BLaER1 (cell line): ENCODE data around the gene DUS2.

Experiments
- H3K27ac ChIP-seq: shearing (Covaris generic); formaldehyde crosslinking; 2 replicates; pipeline ENCODE4 v1.8.1; 2022
- H3K27me3 ChIP-seq: shearing (Covaris generic); formaldehyde crosslinking; 2 replicates; pipeline ENCODE4 v1.8.1; 2022
- H3K36me3 ChIP-seq: shearing (Covaris generic); formaldehyde crosslinking; 2 replicates; pipeline ENCODE4 v1.8.1; 2022
- H3K4me1 ChIP-seq: shearing (Covaris generic); formaldehyde crosslinking; 2 replicates; pipeline ENCODE4 v1.8.1; 2022
- H3K4me2 ChIP-seq: shearing (Covaris generic); formaldehyde crosslinking; 2 replicates; pipeline ENCODE4 v1.8.1; 2022
- H3K4me3 ChIP-seq: shearing (Covaris generic); formaldehyde crosslinking; 2 replicates; pipeline ENCODE4 v1.8.1; 2022
- H3K9ac ChIP-seq: shearing (Covaris generic); formaldehyde crosslinking; 2 replicates; pipeline ENCODE4 v1.8.1; 2022
- H3K9me3 ChIP-seq: shearing (Covaris generic); formaldehyde crosslinking; 2 replicates; pipeline ENCODE4 v1.8.1; 2022
- H4K20me1 ChIP-seq: shearing (Covaris generic); formaldehyde crosslinking; 2 replicates; pipeline ENCODE4 v1.8.1; 2022
- Cebpa-rat ChIP-seq: shearing (Covaris generic); IDR thresholded peaks from 2 replicates; pipeline ENCODE4 v1.8.1; 2022

DUS2 gene

DNA sequence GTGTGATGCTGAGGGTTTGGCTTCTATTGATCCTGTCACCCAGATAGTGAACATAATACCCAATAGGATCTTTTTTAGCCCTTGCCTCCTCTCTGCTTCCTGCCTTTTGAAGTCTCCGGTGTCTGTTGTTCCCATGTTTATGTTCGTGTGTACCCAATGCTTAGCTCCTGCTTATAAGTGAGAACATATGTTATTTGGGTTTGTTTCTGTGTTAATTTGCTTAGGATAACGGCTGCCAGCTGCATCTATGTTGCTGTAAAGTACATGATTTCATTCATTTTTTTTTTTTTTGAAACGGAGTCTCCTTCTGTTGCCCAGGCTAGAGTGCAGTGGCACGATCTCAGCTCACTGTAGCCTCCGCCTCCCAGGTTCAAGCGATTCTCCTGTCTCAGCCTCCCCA lies 23.0 kb downstream of the DUS2 start:
- no peaks in the 10 kb centered on the region for H3K9me3 ChIP-seq
- H3K27ac ChIP-seq = no peak overlapping the region
- TF ChIP-seq Cebpa-rat = no peak
- no peak overlapping the region for H3K4me2 ChIP-seq
- H3K27me3 ChIP-seq = no peaks in the 10 kb centered on the region
- 0 out of 2 replicates have a peak, but pooled peaks cover 1% of the 10 kb centered on the region for H4K20me1 ChIP-seq
- H3K36me3 ChIP-seq = peaks cover 86% of the 10 kb centered on the region
- no peak overlapping the region for H3K9ac ChIP-seq
- H3K4me3 ChIP-seq = no peak overlapping the region
- no peaks in the 10 kb centered on the region for H3K4me1 ChIP-seq

DNA sequence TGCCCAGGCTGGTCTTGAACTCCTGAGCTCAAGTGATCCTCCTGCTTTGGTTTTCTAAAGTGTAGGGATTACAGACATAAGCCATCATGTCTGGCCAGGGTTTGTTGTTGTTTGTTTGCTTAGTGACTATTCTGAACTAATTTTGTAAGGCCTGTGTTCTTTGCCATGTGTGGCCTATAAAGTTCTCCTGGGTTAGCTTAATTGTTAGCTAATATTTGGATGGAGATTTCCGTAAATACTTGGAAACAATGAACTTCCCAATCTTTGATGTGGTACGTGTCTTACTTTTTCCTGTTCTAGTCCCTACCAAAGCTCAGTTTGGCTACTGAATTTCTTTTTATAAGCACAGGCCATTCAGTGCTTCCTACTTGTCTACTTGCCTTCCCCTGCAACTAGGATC lies 24.9 kb downstream of the DUS2 start:
- H3K4me3 ChIP-seq = no peak overlapping the region
- no peaks in the 10 kb centered on the region for H3K4me1 ChIP-seq
- no peak overlapping the region for H3K4me2 ChIP-seq
- H3K36me3 ChIP-seq = peaks cover 87% of the 10 kb centered on the region
- no peaks in the 10 kb centered on the region for H3K9me3 ChIP-seq
- TF ChIP-seq Cebpa-rat = no peak
- no peaks in the 10 kb centered on the region for H4K20me1 ChIP-seq
- no peaks in the 10 kb centered on the region for H3K27me3 ChIP-seq
- no peak overlapping the region for H3K9ac ChIP-seq
- no peak overlapping the region for H3K27ac ChIP-seq

DNA sequence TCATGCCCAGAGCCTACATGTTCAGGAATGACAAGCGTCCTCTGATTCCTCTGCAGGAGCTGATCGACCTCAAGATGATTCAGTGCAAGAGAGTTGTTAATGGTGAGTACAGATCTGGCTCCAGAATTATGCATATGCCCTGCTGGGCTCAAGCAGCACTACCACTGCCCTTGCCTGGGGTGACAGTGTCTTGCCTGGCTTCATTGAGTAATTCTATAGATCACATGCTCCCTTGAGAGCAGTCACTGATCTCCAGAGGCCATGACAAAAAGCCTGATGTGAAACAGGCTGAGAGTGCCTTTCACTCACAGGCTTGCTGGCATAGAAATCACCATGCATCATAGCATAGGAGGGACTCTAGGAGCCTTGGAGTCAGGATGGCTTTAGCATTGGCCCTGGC lies 26.4 kb downstream of the DUS2 start:
- H3K9me3 ChIP-seq = no peaks in the 10 kb centered on the region
- H3K27me3 ChIP-seq = no peaks in the 10 kb centered on the region
- no peak overlapping the region for H3K4me2 ChIP-seq
- TF ChIP-seq Cebpa-rat = no peak
- H4K20me1 ChIP-seq = no peaks in the 10 kb centered on the region
- H3K36me3 ChIP-seq = peaks cover 89% of the 10 kb centered on the region
- H3K9ac ChIP-seq = no peak overlapping the region
- H3K27ac ChIP-seq = no peak overlapping the region
- H3K4me1 ChIP-seq = no peaks in the 10 kb centered on the region
- H3K4me3 ChIP-seq = no peak overlapping the region

DNA sequence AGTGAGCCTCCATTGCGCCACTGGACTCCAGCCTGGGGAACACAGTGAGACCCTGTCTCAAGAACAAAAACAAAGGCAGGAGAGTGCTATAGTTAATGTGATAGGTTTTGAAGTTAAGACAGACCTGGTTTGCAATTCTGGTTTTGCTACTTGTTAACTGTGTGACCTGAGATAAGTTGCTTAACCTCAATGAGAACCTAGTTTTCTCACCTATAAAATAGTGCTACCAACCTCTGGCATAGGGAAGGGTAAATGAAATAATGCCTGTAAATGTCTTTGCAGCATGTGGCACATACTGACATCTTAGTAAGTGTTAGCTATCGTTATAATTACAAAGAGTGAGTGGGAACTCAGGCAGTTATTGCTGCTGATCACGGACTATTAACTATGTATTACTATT lies 32.3 kb downstream of the DUS2 start:
- Histone ChIP-seq H3K4me2 (no peak overlapping the region), H4K20me1 (no peaks in the 10 kb centered on the region), H3K27me3 (no peaks in the 10 kb centered on the region), H3K27ac (no peak overlapping the region), H3K9me3 (no peaks in the 10 kb centered on the region), H3K4me3 (no peak overlapping the region), H3K9ac (no peak overlapping the region), H3K4me1 (no peaks in the 10 kb centered on the region), H3K36me3 (peaks cover 88% of the 10 kb centered on the region)
- no peak for TF ChIP-seq Cebpa-rat

DNA sequence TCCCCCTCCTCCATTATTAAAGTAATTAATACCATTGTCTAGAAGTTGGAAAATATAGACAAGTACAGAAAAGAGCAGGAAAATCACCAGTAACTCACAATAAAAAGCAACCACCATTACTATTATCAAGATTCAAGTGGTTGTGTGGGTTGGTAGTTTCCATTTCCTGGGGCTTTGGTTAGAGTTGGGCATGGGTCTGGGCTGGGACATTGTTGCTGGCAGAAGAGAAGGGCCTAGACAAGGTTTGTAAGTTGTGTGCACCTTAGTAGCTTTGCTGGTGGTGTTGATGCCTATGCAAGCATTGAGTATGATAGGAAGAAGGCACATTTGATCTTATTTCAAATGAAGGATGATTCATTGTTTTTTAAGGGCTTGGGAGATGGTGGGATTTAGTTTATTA lies 36.7 kb downstream of the DUS2 start:
- peaks cover 78% of the 10 kb centered on the region for H3K36me3 ChIP-seq
- no peak for TF ChIP-seq Cebpa-rat
- H3K27me3 ChIP-seq = no peaks in the 10 kb centered on the region
- peaks cover 14% of the 10 kb centered on the region for H3K4me1 ChIP-seq
- 0 out of 2 replicates have a peak, but pooled peaks cover 7% of the 10 kb centered on the region for H4K20me1 ChIP-seq
- H3K27ac ChIP-seq = no peak overlapping the region
- H3K4me3 ChIP-seq = no peak overlapping the region
- no peak overlapping the region for H3K4me2 ChIP-seq
- H3K9me3 ChIP-seq = no peaks in the 10 kb centered on the region
- H3K9ac ChIP-seq = no peak overlapping the region

DNA sequence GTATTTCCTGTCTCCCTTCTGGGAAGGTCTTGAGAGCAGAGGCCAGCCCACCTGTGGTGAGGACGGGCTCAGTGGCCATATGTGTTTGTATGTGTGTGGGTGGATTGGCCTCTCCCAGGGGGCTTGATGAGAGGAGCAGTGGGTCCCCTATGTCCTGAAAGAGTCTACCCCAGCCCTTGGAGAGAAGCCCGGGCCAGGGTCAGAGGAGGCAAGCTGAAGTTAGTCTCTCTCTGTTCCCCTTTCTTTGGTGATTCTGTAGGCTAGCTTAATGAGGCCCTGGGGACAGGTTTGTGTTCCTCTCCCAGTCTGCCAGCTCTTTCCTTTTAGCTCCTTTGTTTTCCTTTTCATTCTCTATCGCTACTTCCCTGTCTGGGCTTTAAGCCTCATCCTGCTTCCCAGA lies 38.3 kb downstream of the DUS2 start:
- H3K9ac ChIP-seq = no peak overlapping the region
- TF ChIP-seq Cebpa-rat = no peak
- no peaks in the 10 kb centered on the region for H3K27me3 ChIP-seq
- no peaks in the 10 kb centered on the region for H3K9me3 ChIP-seq
- H3K4me3 ChIP-seq = no peak overlapping the region
- peak overlapping the region; percentile 47 for H3K4me2 ChIP-seq
- H3K36me3 ChIP-seq = peaks cover 78% of the 10 kb centered on the region
- peaks cover 13% of the 10 kb centered on the region; the same call in 1 of the 2 replicates for H4K20me1 ChIP-seq
- H3K4me1 ChIP-seq = peaks cover 14% of the 10 kb centered on the region
- no peak overlapping the region for H3K27ac ChIP-seq

DNA sequence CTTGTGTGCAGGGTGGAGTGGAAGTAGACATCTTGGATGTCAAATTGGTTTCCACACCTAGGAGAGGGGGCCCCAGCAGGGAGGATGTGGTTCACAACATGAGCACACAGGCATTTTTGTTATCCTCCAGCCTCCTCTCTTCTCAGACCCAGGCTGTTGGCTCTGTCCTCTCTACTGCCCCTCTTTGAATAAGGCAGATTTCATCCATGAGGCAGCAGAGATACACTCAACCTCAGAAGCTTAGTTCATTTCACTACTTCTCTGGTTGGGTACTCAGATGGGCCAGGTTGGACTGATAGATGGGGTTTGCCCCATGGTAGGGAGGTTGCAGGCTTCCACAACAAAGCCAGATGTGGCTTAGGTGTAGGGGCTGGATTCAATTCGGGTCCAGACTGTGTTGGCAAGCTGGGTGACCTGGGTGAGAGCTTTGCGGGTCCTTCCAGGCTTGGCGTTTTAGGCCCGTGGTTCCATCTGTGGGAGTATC lies 39.9 kb downstream of the DUS2 start:
- H3K27me3 ChIP-seq = no peaks in the 10 kb centered on the region
- no peak overlapping the region for H3K4me2 ChIP-seq
- no peaks in the 10 kb centered on the region for H3K9me3 ChIP-seq
- no peak overlapping the region for H3K27ac ChIP-seq
- no peak overlapping the region for H3K4me3 ChIP-seq
- H3K9ac ChIP-seq = no peak overlapping the region
- H3K36me3 ChIP-seq = peaks cover 80% of the 10 kb centered on the region
- no peak for TF ChIP-seq Cebpa-rat
- peaks cover 13% of the 10 kb centered on the region; the same call in 1 of the 2 replicates for H4K20me1 ChIP-seq
- peaks cover 14% of the 10 kb centered on the region for H3K4me1 ChIP-seq

DNA sequence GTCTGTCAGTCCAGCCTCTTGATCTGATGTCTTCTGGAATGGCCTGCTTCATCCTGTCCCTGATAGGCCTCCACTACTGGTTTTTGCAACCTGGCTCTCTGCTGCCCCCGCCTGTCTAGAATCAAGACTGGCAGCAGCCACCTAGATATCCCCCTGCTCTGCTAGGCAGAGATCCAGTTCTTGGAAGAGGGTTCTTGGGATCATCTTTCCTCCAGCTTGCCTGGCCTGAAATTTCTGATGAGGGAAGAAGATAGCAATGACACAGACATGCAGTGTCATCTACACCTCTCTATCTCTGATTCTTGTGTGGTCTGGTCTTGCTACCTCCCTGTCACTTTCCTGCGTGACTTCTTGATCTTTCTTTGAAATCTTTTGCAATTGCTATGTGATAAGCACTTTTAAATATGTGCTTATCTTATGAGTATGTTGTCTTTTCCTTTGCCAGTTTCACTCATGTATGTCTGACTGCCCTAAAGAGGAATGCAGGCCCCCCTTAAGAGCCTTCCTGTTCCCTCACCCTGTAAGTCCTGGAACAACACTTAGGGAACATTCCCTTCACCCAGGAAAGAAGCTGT lies 41.8 kb downstream of the DUS2 start:
- Histone ChIP-seq H3K27ac (no peak overlapping the region), H3K4me2 (no peak overlapping the region), H3K4me1 (peaks cover 21% of the 10 kb centered on the region), H3K27me3 (no peaks in the 10 kb centered on the region), H3K4me3 (no peak overlapping the region), H3K9me3 (no peaks in the 10 kb centered on the region), H4K20me1 (peaks cover 26% of the 10 kb centered on the region), H3K36me3 (peaks cover 76% of the 10 kb centered on the region), H3K9ac (no peak overlapping the region)
- no peak for TF ChIP-seq Cebpa-rat

DNA sequence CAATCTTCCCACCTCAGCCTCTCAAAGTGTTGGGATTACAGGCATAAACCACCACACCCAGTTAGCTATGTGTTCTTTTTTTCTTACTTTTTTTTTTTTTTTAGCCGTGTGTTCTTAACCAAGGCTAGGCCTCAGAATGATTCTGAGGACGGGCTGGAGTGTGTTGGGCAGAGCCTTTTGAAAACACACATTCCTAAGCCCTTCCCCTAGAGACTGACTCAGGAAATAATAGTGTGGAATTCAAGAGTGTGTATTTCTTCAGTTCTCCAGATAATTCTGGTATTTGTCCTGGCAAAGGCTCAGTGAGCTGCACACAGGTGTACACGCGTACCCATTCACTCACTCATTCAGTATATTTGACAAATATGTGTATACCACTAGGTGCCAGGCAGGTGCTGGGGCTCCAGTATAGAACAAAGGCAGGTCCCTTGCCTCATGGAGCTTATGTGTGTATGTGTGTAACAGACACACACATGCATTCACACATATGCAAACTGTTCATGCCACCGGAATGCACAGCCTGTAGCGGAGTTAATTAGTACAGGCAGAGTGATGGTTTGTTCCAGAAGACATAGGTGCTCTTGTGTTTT lies 42.7 kb downstream of the DUS2 start:
- peaks cover 29% of the 10 kb centered on the region for H3K4me1 ChIP-seq
- TF ChIP-seq Cebpa-rat = no peak

DNA sequence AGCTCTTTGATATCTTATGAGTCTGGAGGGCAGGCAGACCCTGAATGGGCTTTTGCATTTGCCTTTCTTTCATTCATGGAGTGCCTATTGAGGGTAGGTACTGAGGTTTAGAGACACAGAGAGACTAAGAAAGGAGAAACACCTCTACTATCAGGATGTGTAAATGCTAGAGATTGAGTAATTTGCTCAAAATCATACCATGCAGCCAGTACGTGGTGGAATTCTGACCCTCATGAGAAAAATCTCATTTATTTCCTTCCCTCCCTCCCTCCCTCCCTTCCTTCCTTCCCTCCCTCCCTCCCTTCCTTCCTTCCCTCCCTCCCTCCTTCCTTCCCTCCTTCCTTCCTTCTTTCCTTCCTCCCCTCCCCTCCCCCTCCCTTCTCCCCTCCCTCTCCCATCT lies 43.7 kb downstream of the DUS2 start:
- Histone ChIP-seq H3K9me3 (no peaks in the 10 kb centered on the region), H4K20me1 (peaks cover 37% of the 10 kb centered on the region), H3K4me3 (no peak overlapping the region), H3K4me2 (no peak overlapping the region), H3K4me1 (peaks cover 29% of the 10 kb centered on the region), H3K27me3 (no peaks in the 10 kb centered on the region), H3K36me3 (peaks cover 60% of the 10 kb centered on the region), H3K27ac (no peak overlapping the region), H3K9ac (no peak overlapping the region)
- no peak for TF ChIP-seq Cebpa-rat

More for the DNA sequence above, 42.7 kb downstream of the DUS2 start:
- Histone ChIP-seq H3K9ac (no peak overlapping the region), H3K27ac (no peak overlapping the region), H3K9me3 (no peaks in the 10 kb centered on the region), H3K27me3 (no peaks in the 10 kb centered on the region), H3K4me3 (no peak overlapping the region), H3K4me2 (no peak overlapping the region), H3K36me3 (peaks cover 66% of the 10 kb centered on the region), H4K20me1 (peaks cover 35% of the 10 kb centered on the region)
